K562 (cell line): ENCODE measurements around the gene SERTAD3. TPM values are rescaled to one million over a fixed set of nuclear protein-coding genes. Genes with fewer than 3 reads are reported as not detected.
A peak's percentile ranks its signal among the peaks of the same experiment; 100 is the strongest.

ENCODE experiments used
- CEBPG ChIP-seq, 3 experiments: fragments of 200-800 bp in 1 of 3; sonication (Bioruptor generic) in 1 of 3; sonication (generic) in 1 of 3; formaldehyde crosslinking in 1 of 3; IDR thresholded peaks in 2 of 3; conservative IDR thresholded peaks in 1 of 3; 2 replicates each; pipeline versions ENCODE4 v1.6.1 to v1.8.0; 2016 to 2022; ENCODE audit warnings: missing compliant biosample characterization in 2 of 3, missing genetic modification characterization in 2 of 3, mild to moderate bottlenecking in 1 of 3, missing genetic modification reagents in 1 of 3
- ELF2 ChIP-seq: fragments of 250-450 bp; sonication (Bioruptor Pico); IDR thresholded peaks from 2 replicates; pipeline ENCODE4 v1.5.0; 2021; ENCODE audit warnings: mild to moderate bottlenecking
- HLTF ChIP-seq: fragments of 450-650 bp; IDR thresholded peaks from 2 replicates; pipeline ENCODE4 v1.6.1; 2016
- JUN ChIP-seq, 2 experiments: sonication (generic) in 1 of 2; formaldehyde crosslinking in 1 of 2; IDR thresholded peaks; 2 replicates each; pipeline versions ENCODE4 v1.6.1 to v1.8.0; 2012 to 2022; ENCODE audit warnings: borderline replicate concordance in 2 of 2, mild to moderate bottlenecking in 2 of 2, improper control_type of control experiment in 1 of 2, low read depth in 1 of 2, low read length in 1 of 2, missing genetic modification reagents in 1 of 2
- KLF13 ChIP-seq: fragments of 450-650 bp; IDR thresholded peaks from 2 replicates; pipeline ENCODE4 v1.6.1; 2016; ENCODE audit warnings: missing genetic modification characterization, low read depth, mild to moderate bottlenecking, missing compliant biosample characterization, moderate library complexity, borderline replicate concordance
- LARP7 ChIP-seq: fragments of 450-650 bp; IDR thresholded peaks from 2 replicates; pipeline ENCODE4 v1.6.1; 2016
- MIER1 ChIP-seq: fragments of 450-650 bp; IDR thresholded peaks from 2 replicates; pipeline ENCODE4 v1.6.1; 2016; ENCODE audit warnings: antibody characterized with exemption, mild to moderate bottlenecking, low read depth
- NEUROD1 ChIP-seq: fragments of 150-350 bp; IDR thresholded peaks from 2 replicates; pipeline ENCODE4 v1.6.1; 2014; ENCODE audit warnings: borderline replicate concordance, low read length, low read depth; ENCODE audit not compliant: partially characterized antibody
- NFATC3 ChIP-seq: fragments of 450-650 bp; IDR thresholded peaks from 2 replicates; pipeline ENCODE4 v1.6.1; 2017; ENCODE audit warnings: mild to moderate bottlenecking
- NR2F6 ChIP-seq: fragments of 450-650 bp; formaldehyde crosslinking; IDR thresholded peaks from 2 replicates; pipeline ENCODE4 v1.4.0; 2020; ENCODE audit warnings: mild to moderate bottlenecking
- SRSF9 ChIP-seq: fragments of 200-400 bp; formaldehyde crosslinking; IDR thresholded peaks from 2 replicates; pipeline ENCODE4 v1.6.1; 2017; ENCODE audit warnings: low read depth, low read length, borderline replicate concordance
- XRCC3 ChIP-seq: fragments of 450-650 bp; IDR thresholded peaks from 2 replicates; pipeline ENCODE4 v1.6.1; 2017; ENCODE audit warnings: mild to moderate bottlenecking, moderate library complexity
- XRCC5 ChIP-seq: fragments of 200-400 bp; formaldehyde crosslinking; IDR thresholded peaks from 2 replicates; pipeline ENCODE4 v1.6.1; 2017; ENCODE audit warnings: low read depth, mild to moderate bottlenecking, low read length
- ZNF3 ChIP-seq: fragments of 250-450 bp; sonication (Bioruptor Pico); IDR thresholded peaks from 2 replicates; pipeline ENCODE4 v1.5.0; 2021; ENCODE audit warnings: mild to moderate bottlenecking, moderate library complexity
- ZNF695 ChIP-seq: fragments of 450-650 bp; formaldehyde crosslinking; IDR thresholded peaks from 2 replicates; pipeline ENCODE4 v1.4.0; 2020; ENCODE audit warnings: mild to moderate bottlenecking, moderate library complexity
- ZNF778 ChIP-seq: fragments of 450-650 bp; formaldehyde crosslinking; IDR thresholded peaks from 2 replicates; pipeline ENCODE4 v1.4.0; 2020; ENCODE audit warnings: mild to moderate bottlenecking, moderate library complexity
- polyA plus RNA-seq, 8 experiments: library from polyadenylated mRNA; depleted of rRNA in 4 of 8; stranded (reverse) in 5 of 8; unstranded in 3 of 8; fragments of >200 nt; fragmentation: Nextera tagmentation in 2 of 8; fragmentation: Illumina TruSeq in 1 of 8; extraction: Ambion mirVana in 2 of 8; extraction: Trizol in 1 of 8; gene quantifications; 2 replicates each; pipeline versions ENCODE4 v1.2.1 to v1.2.3, GENCODE V29; 2011 to 2014; ENCODE audit warnings: inconsistent platforms in 1 of 8, missing spikeins in 1 of 8
- total RNA-seq, 7 experiments: library from RNA; depleted of rRNA in 6 of 7; stranded (reverse); fragments of >200 nt in 6 of 7; fragmentation: Illumina TruSeq in 2 of 7; extraction: Trizol in 2 of 7; gene quantifications; 2 replicates each; pipeline versions ENCODE4 v1.2.1 to v1.2.3, GENCODE V29; 2011 to 2021; ENCODE audit warnings: low replicate concordance in 1 of 7
- TF ChIP-seq, protein P1 (sequence below): fragments of 450-650 bp; conservative IDR thresholded peaks from 2 replicates; pipeline ENCODE4 v1.6.1; 2016; ENCODE audit warnings: missing genetic modification characterization, low read depth, mild to moderate bottlenecking, missing compliant biosample characterization, moderate library complexity
- TF ChIP-seq, protein P2 (sequence below): sonication (generic); formaldehyde crosslinking; IDR thresholded peaks from 2 replicates; pipeline ENCODE4 v1.8.0; 2022; ENCODE audit warnings: mild to moderate bottlenecking, missing genetic modification reagents
- TF ChIP-seq, protein P3 (sequence below): IDR thresholded peaks from 2 replicates; pipeline ENCODE4 v1.6.1; 2011; ENCODE audit not compliant: insufficient read length; ENCODE audit errors: extremely low read depth
- TF ChIP-seq, protein P4 (sequence below): fragments of 450-650 bp; formaldehyde crosslinking; IDR thresholded peaks from 2 replicates; pipeline ENCODE4 v1.4.0; 2020; ENCODE audit warnings: mild to moderate bottlenecking

Gene SERTAD3
- total and polyA plus RNA-seq, 9 of the 15 experiments (the other 6 are each of a cell fraction or from before 2014, with no cell fraction given), result 5.4 to 28.9 (median 17.5) TPM

DNA sequence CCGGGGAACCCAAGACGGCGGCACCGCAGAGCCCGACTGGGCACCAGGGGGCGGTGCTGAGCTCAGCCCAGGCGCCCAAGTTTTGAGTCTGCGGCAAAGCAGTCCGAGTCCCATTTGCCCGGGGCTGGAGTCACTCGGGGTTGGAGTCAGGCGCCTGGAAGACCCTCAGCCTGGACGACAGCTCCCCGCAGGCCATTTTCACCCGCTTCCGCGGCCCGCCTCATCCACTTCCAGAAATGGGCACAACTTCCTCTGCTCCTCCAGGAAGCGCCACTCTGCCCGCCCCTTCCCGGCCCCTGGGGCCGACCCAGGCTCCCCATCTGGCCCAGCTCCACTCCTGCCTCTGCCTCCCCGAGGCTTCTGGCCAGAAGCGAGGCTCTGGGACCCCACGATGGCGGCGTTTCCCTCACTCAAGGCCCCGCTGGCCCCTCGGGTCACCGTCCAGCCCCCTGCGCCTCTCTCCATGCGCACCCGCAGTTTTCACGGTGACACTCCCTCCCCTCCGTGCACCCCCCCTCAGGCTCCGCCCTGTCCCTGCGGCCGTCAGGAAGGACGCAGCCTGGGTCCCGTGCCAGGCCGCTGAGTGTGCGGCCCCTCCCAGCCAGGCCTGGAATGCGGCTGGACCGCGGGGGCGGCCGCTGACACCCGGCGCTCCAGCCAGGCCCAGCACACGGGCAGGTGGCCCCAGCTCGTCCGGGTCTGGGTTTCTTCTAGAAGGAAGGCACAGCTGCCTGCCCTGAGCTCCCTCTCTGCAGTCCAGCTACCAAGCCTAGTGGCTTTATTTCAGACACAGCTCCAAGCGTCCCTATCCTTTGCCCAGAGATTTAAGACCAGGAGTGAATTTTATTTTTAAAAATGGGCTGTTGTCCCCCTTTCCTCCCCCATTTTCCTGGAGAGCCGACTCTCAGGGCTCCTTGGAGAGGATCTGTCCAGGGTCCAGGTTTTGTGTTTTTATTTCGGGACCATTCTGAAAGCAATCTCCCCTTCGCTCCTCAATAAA lies 23.1 kb downstream of the SERTAD3 start (continued):
- TF ChIP-seq, protein P1, sequence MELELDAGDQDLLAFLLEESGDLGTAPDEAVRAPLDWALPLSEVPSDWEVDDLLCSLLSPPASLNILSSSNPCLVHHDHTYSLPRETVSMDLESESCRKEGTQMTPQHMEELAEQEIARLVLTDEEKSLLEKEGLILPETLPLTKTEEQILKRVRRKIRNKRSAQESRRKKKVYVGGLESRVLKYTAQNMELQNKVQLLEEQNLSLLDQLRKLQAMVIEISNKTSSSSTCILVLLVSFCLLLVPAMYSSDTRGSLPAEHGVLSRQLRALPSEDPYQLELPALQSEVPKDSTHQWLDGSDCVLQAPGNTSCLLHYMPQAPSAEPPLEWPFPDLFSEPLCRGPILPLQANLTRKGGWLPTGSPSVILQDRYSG (tag), result no peak
- no peak for TF ChIP-seq SRSF9
- peak; percentile 80 for TF ChIP-seq XRCC5
- TF ChIP-seq NFATC3, result no peak
- TF ChIP-seq CEBPG (CRISPR knock-in tag; IDR thresholded peaks at IDR 0.05), result no peak
- no peak for TF ChIP-seq CEBPG (tag; conservative IDR thresholded peaks at IDR 0.05 in 1 of 2, IDR thresholded peaks at IDR 0.05 in 1 of 2)
- TF ChIP-seq MIER1, result no peak
- no peak for TF ChIP-seq KLF13 (tag)
- no peak for TF ChIP-seq LARP7
- no peak for TF ChIP-seq NR2F6 (CRISPR knock-in tag)
- TF ChIP-seq JUN (IDR thresholded peaks at IDR 0.05; ENCODE audit: borderline replicate concordance, low read depth, low read length), result 0 out of 2 replicates have a peak, but pooled peaks have one; percentile 18
- TF ChIP-seq JUN (CRISPR knock-in tag; IDR thresholded peaks at IDR 0.05; ENCODE audit: borderline replicate concordance), result no peak
- TF ChIP-seq HLTF, result no peak; the same call in 1 of the 2 replicates
- TF ChIP-seq XRCC3, result no peak
- peak; percentile 10; the same call in 1 of the 2 replicates for TF ChIP-seq ZNF695 (CRISPR knock-in tag)
- TF ChIP-seq, protein P2, sequence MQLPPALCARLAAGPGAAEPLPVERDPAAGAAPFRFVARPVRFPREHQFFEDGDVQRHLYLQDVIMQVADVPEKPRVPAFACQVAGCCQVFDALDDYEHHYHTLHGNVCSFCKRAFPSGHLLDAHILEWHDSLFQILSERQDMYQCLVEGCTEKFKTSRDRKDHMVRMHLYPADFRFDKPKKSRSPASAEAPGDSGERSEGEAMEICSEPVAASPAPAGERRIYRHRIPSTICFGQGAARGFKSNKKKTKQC (CRISPR knock-in tag), result no peak
- peak; percentile 4; the same call in 1 of the 2 replicates for TF ChIP-seq ELF2
- peak; percentile 53 for TF ChIP-seq NEUROD1
- TF ChIP-seq ZNF778 (CRISPR knock-in tag), result no peak
- TF ChIP-seq ZNF3 (CRISPR knock-in tag), result no peak
- TF ChIP-seq, protein P3, sequence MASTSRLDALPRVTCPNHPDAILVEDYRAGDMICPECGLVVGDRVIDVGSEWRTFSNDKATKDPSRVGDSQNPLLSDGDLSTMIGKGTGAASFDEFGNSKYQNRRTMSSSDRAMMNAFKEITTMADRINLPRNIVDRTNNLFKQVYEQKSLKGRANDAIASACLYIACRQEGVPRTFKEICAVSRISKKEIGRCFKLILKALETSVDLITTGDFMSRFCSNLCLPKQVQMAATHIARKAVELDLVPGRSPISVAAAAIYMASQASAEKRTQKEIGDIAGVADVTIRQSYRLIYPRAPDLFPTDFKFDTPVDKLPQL, result no peak
- TF ChIP-seq, protein P4, sequence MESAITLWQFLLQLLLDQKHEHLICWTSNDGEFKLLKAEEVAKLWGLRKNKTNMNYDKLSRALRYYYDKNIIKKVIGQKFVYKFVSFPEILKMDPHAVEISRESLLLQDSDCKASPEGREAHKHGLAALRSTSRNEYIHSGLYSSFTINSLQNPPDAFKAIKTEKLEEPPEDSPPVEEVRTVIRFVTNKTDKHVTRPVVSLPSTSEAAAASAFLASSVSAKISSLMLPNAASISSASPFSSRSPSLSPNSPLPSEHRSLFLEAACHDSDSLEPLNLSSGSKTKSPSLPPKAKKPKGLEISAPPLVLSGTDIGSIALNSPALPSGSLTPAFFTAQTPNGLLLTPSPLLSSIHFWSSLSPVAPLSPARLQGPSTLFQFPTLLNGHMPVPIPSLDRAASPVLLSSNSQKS, result no peak
